Spleen (tissue), 7 donors: ENCODE measurements around the gene FOXF1.

Source experiments
- CTCF ChIP-seq, 11 experiments: fragments of 200-600 bp in 7 of 11; fragments of 450-650 bp in 4 of 11; sonication (generic) in 4 of 11; IDR thresholded peaks in 8 of 11; conservative IDR thresholded peaks in 3 of 11; 1 replicate in 7 of 11; 2 replicates in 4 of 11; pipeline versions ENCODE4 v1.4.0 to v1.8.0; 2016 to 2021; ENCODE audit warnings: antibody characterized with exemption in 11 of 11, inconsistent platforms in 4 of 11, mild to moderate bottlenecking in 1 of 11
- POLR2A ChIP-seq, 3 donors: fragments of 450-650 bp; IDR thresholded peaks; one replicate each; pipeline ENCODE4 v1.5.1; 2017; ENCODE audit warnings: antibody characterized with exemption in 3 of 3, mild to moderate bottlenecking in 1 of 3
- POLR2AphosphoS5 ChIP-seq, 3 donors: sonication (generic); formaldehyde crosslinking; IDR thresholded peaks; one replicate each; pipeline ENCODE4 v1.5.1; 2017; ENCODE audit warnings: antibody characterized with exemption in 3 of 3
- donor health status: DM: no; HTN: no; CAD: no; lungs with moderate emphysema.
- donor health status: DM: no; HTN: no; CAD: no.
- donor health status: DM: no; HTN: no; CAD: no.

- TF ChIP-seq POLR2AphosphoS5 (IDR thresholded peaks at IDR 0.05) (no peak), CTCF (IDR thresholded peaks at IDR 0.05 in 8 of 11, conservative IDR thresholded peaks at IDR 0.05 in 3 of 11) (no peak), POLR2A (IDR thresholded peaks at IDR 0.05) (no peak)
Observed at GRCh38 chr16:86522634-86523033, 12.3 kb downstream of the FOXF1 start.
